Measurements from ENCODE around the gene CROT.
"Not testable (repeated sequence)": the region's sequence is repeated elsewhere in the genome, so short reads cannot be mapped to it uniquely, and the experiment has no call there.

CROT gene, protein sequence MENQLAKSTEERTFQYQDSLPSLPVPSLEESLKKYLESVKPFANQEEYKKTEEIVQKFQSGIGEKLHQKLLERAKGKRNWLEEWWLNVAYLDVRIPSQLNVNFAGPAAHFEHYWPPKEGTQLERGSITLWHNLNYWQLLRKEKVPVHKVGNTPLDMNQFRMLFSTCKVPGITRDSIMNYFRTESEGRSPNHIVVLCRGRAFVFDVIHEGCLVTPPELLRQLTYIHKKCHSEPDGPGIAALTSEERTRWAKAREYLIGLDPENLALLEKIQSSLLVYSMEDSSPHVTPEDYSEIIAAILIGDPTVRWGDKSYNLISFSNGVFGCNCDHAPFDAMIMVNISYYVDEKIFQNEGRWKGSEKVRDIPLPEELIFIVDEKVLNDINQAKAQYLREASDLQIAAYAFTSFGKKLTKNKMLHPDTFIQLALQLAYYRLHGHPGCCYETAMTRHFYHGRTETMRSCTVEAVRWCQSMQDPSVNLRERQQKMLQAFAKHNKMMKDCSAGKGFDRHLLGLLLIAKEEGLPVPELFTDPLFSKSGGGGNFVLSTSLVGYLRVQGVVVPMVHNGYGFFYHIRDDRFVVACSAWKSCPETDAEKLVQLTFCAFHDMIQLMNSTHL

DNA sequence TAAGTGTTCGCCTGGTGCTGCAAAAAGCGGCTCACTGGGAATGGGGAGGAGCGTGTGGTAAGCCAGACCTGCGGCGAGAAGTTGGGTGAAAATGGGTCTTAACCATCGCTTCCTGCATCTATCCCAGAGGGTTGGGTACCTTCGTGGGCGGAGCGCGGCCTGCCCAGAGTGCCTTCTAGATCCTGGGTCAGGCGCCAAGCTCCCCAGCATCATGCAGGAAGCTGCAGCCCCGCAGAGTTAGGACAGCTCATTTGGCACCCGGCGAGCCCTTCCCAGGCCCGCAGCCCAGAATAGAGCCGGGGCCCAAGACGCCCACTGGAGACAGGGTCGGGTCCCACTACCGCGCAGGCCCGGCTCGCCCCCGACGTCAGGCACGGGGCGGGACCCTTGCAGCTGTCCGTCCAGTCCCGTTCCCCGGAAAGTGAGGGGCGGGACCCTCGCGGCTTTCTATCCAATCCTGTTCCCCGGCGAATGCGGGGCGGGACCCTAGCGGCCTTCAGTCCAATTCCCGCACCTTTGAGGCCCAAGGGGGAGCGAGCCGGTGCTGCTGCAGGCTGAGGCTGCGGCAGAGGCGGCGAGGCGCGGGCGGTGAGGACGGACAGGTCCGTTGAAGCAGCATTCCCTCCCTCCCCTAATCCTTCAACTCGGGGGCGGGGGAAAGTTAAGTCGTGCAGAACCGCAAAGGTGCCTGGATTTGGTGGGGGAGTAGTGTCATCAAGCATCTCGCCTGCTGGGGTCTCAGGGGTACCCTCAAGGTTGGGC lies at the start of gene CROT:
Gene CROT, plus strand, starts transcription at position 499 of the 762 bp plus-strand sequence. CDS start 3,405 bp downstream, outside the sequence.
- peaks cover 18% of the 10 kb centered on the region for H3K36me3 Mint-ChIP-seq
- H3K4me1 Mint-ChIP-seq, result peaks cover 20% of the 10 kb centered on the region
- peak; percentile 87 to 96 for DNase-seq (ENCODE audit: low spot score in 2 of 2)
- no peaks in the 10 kb centered on the region for H3K9me3 Mint-ChIP-seq
- peak; percentile 99 for ATAC-seq
- peak within 1 kb of the TSS; percentile 88 for H3K4me3 Mint-ChIP-seq
- H3K27ac Mint-ChIP-seq, result peak within 1 kb of the TSS; percentile 94

DNA sequence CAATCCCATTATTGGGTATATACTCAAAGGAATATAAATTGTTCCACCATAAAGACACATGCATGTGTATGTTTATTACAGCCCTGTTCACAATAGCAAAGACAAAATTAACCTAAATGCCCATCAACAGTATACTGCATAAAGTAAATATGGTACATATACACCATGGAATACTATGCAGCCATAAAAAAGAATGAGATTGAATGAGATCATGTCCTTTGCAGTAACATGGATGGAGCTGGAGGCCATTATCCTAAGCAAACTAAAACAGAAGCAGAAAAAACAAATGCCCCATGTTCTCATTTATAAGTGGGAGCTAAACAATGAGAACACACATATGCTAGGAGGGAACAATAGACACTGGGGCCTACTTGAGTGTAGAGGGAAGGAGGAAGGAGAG lies 44.7 kb upstream of the CROT start:
- no peaks in the 10 kb centered on the region for H3K4me1 Mint-ChIP-seq
- ATAC-seq (no peak), DNase-seq (ENCODE audit: low spot score in 2 of 2) (no peak)
- no peak overlapping the region for H3K4me3 Mint-ChIP-seq
- no peaks in the 10 kb centered on the region for H3K9me3 Mint-ChIP-seq
- no peaks in the 10 kb centered on the region for H3K36me3 Mint-ChIP-seq
- H3K27ac Mint-ChIP-seq, result no peak overlapping the region

DNA sequence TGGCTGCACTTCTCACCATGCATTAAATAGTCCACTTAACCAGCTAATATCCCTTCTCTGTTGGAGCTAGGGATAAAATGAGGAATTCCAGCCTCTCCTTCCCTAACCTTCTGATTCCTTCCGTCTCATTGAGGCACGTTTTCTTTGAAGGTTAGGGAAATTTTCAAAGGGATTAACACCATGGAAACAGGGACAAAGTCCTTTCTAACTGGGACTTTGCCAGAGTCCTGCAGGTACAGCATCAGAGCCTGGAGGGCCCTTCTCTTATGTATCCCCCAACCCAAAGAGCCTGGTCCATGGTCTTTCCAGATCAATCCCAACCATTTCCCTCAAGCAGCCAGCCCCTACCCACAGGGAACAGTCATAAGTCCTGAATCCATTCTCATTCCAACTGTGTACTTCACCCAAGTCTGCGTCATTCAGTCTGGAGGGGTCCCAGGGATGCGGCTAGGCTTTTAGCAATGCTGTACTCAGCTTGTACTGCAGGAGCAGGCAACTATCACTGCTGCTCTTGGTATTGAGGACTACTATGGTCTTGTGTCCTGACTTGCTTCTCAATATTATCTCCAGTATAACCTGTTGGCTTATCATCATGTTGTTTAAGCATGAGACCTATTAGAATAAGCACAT lies 34.6 kb upstream of the CROT start:
- DNase-seq (ENCODE audit: low spot score in 2 of 2), result no peak
- H3K4me3 Mint-ChIP-seq, result no peak overlapping the region

DNA sequence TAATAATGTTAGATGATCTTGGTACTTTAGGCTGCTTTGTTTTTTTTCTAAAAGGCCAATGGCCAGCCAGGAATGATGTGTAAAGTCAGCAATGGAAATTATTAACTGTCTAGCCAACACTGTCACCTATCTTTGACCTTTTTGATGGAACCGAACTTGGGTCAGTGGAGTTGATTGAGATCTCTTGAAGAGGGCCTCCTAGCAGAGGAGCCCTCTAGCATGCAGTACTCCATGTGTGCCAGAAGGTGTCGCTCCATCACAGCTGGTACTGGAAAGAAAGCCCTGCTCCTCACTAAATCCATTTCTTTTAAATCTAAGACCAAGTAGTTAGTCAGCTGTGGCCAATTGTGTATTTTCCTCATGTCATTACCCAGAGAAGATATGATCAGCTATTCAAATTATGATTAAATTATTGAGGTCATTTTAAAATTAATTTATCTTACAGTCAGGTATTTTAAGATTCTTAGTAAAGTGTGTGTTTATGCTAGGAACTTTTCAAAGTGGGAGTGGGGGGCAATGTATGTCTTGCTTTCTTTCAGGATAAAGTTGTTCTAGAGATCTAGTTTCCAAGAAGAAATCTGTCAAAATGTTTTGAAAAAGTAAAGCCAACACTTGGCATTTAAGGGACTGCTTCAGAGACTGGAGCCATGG lies 33.1 kb upstream of the CROT start:
- H3K4me1 Mint-ChIP-seq, result peaks cover 4% of the 10 kb centered on the region
- no peak overlapping the region for H3K27ac Mint-ChIP-seq
- DNase-seq (ENCODE audit: low spot score in 2 of 2), result peak; percentile 45 to 74
- no peak overlapping the region for H3K4me3 Mint-ChIP-seq
- peak; percentile 89 for ATAC-seq
- no peaks in the 10 kb centered on the region for H3K36me3 Mint-ChIP-seq
- no peaks in the 10 kb centered on the region for H3K9me3 Mint-ChIP-seq

More for the DNA sequence above, 34.6 kb upstream of the CROT start:
- Mint-ChIP-seq H3K27ac (no peak overlapping the region), H3K9me3 (no peaks in the 10 kb centered on the region), H3K4me1 (peaks cover 5% of the 10 kb centered on the region), H3K36me3 (no peaks in the 10 kb centered on the region)
- ATAC-seq, result peak; percentile 24

DNA sequence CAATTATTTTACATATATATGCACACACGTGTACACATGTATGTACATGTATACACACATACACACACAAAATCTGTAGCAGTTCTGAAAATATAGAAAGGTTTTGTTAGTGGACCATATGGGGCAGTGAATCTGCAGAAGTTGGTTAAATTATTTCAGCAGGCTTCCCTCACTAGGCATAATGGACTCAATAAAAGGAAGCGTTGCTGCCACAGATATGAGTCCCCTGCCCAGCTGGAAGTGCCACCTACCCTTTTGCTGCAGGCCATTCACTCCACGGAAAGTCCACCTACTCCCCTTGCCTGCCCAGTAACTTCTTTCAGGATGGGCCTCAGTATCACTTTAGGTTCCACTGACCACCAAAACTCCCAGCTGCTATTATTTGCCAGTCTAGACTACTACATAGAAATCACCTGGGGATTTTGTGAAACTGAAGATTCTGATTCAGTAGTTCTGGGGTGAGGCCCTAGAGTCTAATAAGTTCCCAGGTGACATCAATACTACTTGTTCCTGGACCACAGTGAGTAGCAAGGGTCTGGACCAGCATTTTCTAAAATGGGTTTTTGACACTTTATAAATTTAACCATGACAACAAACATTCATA lies 29.3 kb upstream of the CROT start:
- Mint-ChIP-seq H3K9me3 (no peaks in the 10 kb centered on the region), H3K4me3 (no peak overlapping the region), H3K36me3 (no peaks in the 10 kb centered on the region), H3K4me1 (peaks cover 5% of the 10 kb centered on the region), H3K27ac (no peak overlapping the region)
- peak; percentile 57 for ATAC-seq
- no peak for DNase-seq (ENCODE audit: low spot score in 2 of 2)

DNA sequence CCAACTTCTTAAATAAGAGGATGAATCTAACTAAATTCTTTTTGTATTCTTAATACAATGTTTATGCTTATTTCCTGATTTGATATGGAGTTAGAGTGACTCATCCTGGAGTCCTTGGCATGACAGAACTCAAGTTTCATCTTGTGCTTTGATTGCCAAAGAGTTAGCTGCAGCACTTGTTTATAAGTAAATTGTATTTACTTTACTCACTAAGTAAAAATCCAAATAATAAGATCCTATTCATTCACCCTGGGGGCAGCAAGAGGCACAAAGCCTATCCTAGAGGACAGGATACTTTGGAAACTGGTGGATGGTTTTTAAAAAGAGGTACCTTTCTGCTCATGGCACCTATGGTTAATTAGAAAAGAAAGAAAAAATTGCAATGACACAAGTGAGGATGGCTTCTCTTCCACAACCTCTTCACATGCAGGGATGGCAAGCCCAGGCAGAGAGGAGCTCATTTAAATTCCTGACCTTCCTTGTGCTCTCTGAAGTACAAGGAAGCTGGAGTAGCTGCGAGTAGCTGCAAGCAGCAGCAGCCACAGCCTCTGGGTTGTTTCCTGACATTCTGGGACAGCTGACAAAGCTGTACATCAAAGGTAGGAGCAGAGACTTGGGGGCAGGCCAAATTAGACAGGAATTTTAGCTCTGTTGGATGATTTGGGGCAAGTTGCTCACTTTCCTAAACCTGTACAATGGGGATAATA lies 28.5 kb upstream of the CROT start:
- Mint-ChIP-seq H3K27ac (no peak overlapping the region), H3K9me3 (no peaks in the 10 kb centered on the region), H3K4me1 (peaks cover 5% of the 10 kb centered on the region), H3K36me3 (no peaks in the 10 kb centered on the region), H3K4me3 (no peak overlapping the region)
- ATAC-seq (no peak), DNase-seq (ENCODE audit: low spot score in 2 of 2) (no peak)

DNA sequence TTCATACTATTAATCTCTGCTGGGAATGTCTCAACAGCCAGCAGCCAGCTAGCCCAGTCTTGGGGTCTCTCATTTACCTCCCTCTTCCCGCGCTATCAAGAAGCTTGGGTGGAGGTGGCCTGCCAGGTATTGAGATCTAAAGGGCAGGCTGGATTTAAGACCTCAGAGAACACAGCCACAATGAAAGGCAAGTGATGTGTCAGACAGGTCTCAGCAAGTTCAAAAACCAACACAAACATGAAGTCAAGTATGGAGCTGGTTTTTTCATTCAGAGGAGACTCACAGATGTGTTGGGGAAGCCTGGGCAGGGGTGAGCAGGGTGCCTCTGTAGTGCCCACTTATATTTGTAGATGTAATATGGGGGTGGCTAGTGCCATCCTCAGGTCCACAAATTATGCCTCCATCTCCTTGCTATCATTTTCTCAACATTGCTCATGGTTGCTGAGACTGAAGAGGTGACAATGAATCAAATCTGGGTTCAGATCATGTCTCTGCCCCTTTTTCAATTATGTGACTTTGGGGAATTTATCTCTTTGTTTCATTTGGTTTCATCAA lies 27.7 kb upstream of the CROT start:
- no peak overlapping the region for H3K27ac Mint-ChIP-seq
- H3K36me3 Mint-ChIP-seq, result no peaks in the 10 kb centered on the region
- DNase-seq (ENCODE audit: low spot score in 2 of 2) (no peak), ATAC-seq (peak; percentile 56)
- H3K4me3 Mint-ChIP-seq, result no peak overlapping the region
- peaks cover 5% of the 10 kb centered on the region for H3K4me1 Mint-ChIP-seq
- no peaks in the 10 kb centered on the region for H3K9me3 Mint-ChIP-seq

DNA sequence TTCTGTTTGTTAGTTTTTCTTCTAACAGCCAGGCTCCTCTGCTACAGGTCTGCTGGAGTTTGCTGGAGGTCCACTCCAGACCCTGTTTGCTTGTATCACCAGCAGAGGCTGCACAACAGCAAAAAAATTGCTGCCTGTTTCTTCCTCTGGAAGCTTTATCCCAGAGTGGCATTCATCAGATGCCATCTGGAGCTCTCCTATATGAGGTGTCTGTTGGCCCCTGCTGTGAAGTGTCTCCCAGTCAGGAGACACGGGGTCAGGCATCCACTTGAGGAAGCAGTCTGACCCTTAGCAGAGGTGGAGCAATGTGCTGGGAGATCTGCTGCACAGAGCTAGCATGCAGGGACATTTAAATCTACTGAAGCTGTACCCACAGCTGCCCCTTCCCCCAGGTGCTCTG lies 26.7 kb upstream of the CROT start:
- Mint-ChIP-seq H3K4me1 (peaks cover 5% of the 10 kb centered on the region), H3K4me3 (peak overlapping the region; percentile 57), H3K9me3 (no peaks in the 10 kb centered on the region), H3K36me3 (no peaks in the 10 kb centered on the region), H3K27ac (peak overlapping the region; percentile 88)
- DNase-seq (ENCODE audit: low spot score in 2 of 2) (no peak), ATAC-seq (peak; percentile 50)

DNA sequence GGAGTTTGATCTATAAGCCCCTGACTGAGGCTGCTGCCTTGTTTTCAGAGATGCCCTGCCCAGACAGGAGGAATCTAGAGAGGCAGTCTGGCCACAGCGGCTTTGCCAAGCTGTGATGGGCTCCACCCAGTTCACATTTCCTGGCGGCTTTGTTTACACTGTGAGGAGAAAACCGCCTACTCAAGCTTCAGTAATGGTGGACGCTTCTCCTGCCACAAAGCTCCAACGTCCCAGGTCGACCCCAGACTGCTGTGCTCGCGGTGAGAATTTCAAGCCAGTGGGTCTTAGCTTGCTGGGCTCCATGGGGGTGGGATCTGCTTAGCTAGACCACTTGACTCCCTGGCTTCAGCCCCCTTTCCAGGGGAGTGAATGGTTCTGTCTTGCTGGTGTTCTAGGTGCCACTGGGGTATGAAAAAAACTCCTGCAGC lies 26.3 kb upstream of the CROT start:
- Mint-ChIP-seq H3K27ac (peak overlapping the region; percentile 88), H3K4me3 (peak overlapping the region; percentile 57)
- DNase-seq (ENCODE audit: low spot score in 2 of 2); H3K9me3 Mint-ChIP-seq; H3K4me1 Mint-ChIP-seq; H3K36me3 Mint-ChIP-seq: not testable (repeated sequence)
- peak; percentile 65 for ATAC-seq

DNA sequence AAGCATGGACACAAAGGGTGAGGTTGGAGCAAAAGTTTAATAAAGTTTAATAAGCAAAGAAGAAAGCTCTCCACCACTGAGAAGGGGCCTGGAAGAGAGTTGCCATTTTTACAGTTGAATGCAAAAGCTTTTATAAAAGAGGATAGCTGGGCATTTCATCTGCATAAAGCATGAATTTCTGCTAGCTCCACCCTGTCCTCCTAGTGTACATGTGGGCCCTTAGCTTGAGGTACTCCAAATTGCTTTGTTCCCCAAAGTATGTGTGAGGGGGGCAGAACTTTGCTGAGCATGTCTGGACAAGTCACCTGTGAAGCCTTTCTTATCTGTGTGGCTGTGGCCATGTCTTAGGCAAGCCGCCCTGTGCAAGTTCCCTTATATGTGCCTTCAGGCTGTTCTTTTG lies 22.6 kb upstream of the CROT start:
- H3K4me3 Mint-ChIP-seq, result no peak overlapping the region
- peaks cover 8% of the 10 kb centered on the region for H3K9me3 Mint-ChIP-seq
- H3K4me1 Mint-ChIP-seq, result no peaks in the 10 kb centered on the region
- DNase-seq (ENCODE audit: low spot score in 2 of 2) (no peak), ATAC-seq (no peak)
- H3K36me3 Mint-ChIP-seq, result no peaks in the 10 kb centered on the region
- H3K27ac Mint-ChIP-seq, result no peak overlapping the region

DNA sequence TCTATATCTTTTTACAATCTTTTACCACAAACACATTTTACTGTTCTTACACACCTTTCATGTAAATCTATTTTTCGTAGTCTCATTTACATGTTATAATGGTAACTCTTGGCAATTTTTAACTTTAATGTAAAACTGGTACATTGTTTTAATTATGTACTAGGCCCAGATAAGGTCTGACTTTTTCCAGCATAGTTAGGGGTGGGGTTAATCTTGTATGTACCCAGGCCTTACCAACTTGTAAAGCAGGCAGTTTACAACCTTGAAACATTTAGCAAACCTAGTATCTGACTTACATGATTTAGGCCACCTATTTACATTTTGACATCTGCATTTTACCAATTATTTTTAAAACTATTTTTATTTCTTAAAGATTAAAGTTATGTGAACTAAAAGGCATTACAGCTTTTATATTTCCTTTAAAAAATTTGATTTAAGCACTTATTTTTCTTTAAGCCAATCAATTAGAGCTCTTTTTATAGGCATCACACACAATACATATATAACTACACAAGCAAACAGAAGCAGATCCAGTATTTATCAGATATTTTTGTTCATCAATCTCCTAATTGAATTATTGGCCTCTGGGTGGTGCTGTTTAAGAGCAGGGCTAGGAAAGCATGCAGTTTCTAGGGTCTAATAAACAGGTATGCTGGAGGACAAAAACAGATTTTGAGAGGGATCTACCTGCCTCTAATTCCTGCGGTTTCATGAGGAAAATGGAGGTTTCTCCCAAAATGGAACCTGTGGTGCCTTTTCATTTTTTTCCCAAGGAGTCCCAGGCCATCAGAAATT lies 19.7 kb upstream of the CROT start:
- no peak for DNase-seq (ENCODE audit: low spot score in 2 of 2)
- no peak overlapping the region for H3K27ac Mint-ChIP-seq
- no peak overlapping the region for H3K4me3 Mint-ChIP-seq
- peaks cover 20% of the 10 kb centered on the region for H3K9me3 Mint-ChIP-seq
- ATAC-seq, result no peak
- no peaks in the 10 kb centered on the region for H3K36me3 Mint-ChIP-seq
- H3K4me1 Mint-ChIP-seq, result no peaks in the 10 kb centered on the region

DNA sequence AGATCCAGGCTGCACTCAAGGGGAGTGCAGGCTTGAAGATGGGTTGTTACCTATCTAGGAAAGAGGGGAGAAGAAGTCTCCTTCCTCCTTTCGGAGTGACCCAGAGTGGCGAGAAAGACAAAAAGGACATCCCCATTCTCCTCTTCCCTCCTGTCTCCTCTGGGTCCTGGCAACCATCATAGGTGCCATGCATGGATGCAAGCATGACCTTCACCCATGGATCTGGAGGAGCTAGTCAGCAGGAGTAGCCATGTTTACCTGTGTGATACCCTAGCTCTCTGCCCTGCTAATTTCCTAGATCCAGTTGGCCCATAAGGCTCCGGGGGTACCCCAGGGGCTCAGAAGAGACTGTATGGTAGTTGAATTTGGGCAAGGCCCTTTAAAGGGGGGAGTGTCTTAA lies 17.2 kb upstream of the CROT start:
- no peak overlapping the region for H3K27ac Mint-ChIP-seq
- DNase-seq (ENCODE audit: low spot score in 2 of 2), result no peak
- H3K4me1 Mint-ChIP-seq, result no peaks in the 10 kb centered on the region
- H3K9me3 Mint-ChIP-seq, result peaks cover 20% of the 10 kb centered on the region
- no peaks in the 10 kb centered on the region for H3K36me3 Mint-ChIP-seq
- no peak overlapping the region for H3K4me3 Mint-ChIP-seq
- no peak for ATAC-seq

DNA sequence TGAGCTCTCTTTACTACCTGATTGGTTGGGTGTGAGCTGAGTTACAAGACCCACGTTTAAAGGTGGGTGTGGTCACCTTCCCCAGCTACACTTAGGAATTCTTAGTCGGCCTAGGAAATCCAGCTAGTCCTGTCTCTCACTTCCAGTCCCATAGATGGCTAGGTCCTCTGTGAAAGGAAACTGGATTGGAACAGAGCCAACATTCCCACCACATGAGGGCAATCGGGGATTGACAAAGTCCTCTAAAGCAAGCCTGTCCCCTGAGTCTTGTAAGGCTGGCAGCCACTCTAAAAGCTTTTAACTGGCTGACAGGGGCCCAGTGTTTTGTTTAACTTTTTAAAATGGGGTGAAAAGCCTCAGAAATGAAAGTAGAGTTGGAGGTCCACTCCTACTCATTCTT lies 15.1 kb upstream of the CROT start:
- Mint-ChIP-seq H3K36me3 (no peaks in the 10 kb centered on the region), H3K4me1 (no peaks in the 10 kb centered on the region), H3K9me3 (peaks cover 20% of the 10 kb centered on the region), H3K4me3 (no peak overlapping the region), H3K27ac (no peak overlapping the region)
- ATAC-seq, result no peak
- no peak for DNase-seq (ENCODE audit: low spot score in 2 of 2)
